Suprapubic skin (tissue), 3 donors: ENCODE results near the gene MMP21.

Experiments
- EP300 ChIP-seq: sonication (generic); formaldehyde crosslinking; IDR thresholded peaks from one replicate; pipeline ENCODE4 v1.6.1; 2017; ENCODE audit warnings: antibody characterized with exemption
- POLR2A ChIP-seq, 2 donors: fragments of 450-650 bp; IDR thresholded peaks; one replicate each; pipeline ENCODE4 v1.6.1; 2017; ENCODE audit warnings: antibody characterized with exemption in 2 of 2, mild to moderate bottlenecking in 2 of 2, moderate library complexity in 2 of 2
- TF ChIP-seq, protein P1 (sequence below), 2 donors: fragments of 200-600 bp in 1 of 2; fragments of 450-650 bp in 1 of 2; sonication (generic) in 1 of 2; IDR thresholded peaks; one replicate each; pipeline ENCODE4 v1.5.1; 2016 to 2019; ENCODE audit warnings: antibody characterized with exemption in 2 of 2, mild to moderate bottlenecking in 1 of 2, moderate library complexity in 1 of 2

DNA sequence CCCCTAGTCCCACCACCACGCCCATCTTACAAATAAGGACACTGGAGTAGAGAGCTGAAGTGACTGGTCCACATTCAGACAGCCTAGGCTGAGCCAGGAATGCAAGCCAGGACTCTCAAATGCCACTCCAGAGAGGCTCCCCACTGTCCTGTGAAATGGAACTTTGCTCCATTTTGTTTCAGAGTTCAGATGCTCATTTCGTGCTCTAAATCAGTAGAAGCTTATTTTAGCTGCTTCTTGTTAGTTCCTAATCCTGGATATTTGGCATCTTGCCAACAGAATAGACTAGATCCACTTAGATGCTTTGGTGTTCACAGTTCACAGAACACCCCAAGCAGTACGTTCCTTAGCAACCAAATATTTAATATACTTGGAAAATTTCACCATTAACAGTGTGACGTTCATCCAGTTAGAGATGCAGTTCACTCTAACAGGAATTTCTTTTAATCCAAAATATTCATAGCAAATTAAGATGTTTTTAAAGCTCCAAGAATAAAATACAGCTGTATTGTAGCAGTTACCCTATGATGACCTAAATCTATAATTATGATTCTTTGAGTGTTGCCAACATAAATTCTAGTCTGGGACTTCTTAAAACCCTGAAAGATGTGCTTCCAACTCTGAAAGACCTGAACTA is 7.3 kb downstream of the MMP21 start:
- TF ChIP-seq, protein P1, sequence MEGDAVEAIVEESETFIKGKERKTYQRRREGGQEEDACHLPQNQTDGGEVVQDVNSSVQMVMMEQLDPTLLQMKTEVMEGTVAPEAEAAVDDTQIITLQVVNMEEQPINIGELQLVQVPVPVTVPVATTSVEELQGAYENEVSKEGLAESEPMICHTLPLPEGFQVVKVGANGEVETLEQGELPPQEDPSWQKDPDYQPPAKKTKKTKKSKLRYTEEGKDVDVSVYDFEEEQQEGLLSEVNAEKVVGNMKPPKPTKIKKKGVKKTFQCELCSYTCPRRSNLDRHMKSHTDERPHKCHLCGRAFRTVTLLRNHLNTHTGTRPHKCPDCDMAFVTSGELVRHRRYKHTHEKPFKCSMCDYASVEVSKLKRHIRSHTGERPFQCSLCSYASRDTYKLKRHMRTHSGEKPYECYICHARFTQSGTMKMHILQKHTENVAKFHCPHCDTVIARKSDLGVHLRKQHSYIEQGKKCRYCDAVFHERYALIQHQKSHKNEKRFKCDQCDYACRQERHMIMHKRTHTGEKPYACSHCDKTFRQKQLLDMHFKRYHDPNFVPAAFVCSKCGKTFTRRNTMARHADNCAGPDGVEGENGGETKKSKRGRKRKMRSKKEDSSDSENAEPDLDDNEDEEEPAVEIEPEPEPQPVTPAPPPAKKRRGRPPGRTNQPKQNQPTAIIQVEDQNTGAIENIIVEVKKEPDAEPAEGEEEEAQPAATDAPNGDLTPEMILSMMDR (IDR thresholded peaks at IDR 0.05), result no peak
- no peak for TF ChIP-seq EP300
- no peak for TF ChIP-seq POLR2A (IDR thresholded peaks at IDR 0.05)
